K562 (cell line): ENCODE results near the gene CACYBP. TPM values are rescaled to one million over a fixed set of nuclear protein-coding genes. Genes with fewer than 3 reads are reported as not detected.

ENCODE experiments used
- AFF4 ChIP-seq: sonication (generic); formaldehyde crosslinking; IDR thresholded peaks from 2 replicates; pipeline ENCODE4 v1.8.0; 2023; ENCODE audit warnings: mild to moderate bottlenecking, missing genetic modification reagents
- CBFB ChIP-seq: sonication (generic); formaldehyde crosslinking; IDR thresholded peaks from 2 replicates; pipeline ENCODE4 v1.4.0; 2020; ENCODE audit warnings: mild to moderate bottlenecking, missing genetic modification reagents
- ETV5 ChIP-seq: sonication (generic); formaldehyde crosslinking; IDR thresholded peaks from 2 replicates; pipeline ENCODE4 v1.4.0; 2020; ENCODE audit warnings: low read depth, mild to moderate bottlenecking, missing genetic modification reagents
- HMGN3 ChIP-seq: IDR thresholded peaks from 2 replicates; pipeline ENCODE4 v1.6.1; 2011; ENCODE audit warnings: borderline replicate concordance, low read depth, mild to moderate bottlenecking, mixed read lengths, low read length; ENCODE audit not compliant: insufficient read length; ENCODE audit errors: extremely low read depth
- KDM1A ChIP-seq, 2 experiments: fragments of 450-650 bp; IDR thresholded peaks; 2 replicates each; pipeline ENCODE4 v1.6.1; 2016; ENCODE audit warnings: mild to moderate bottlenecking in 2 of 2
- NFIC ChIP-seq: fragments of 450-650 bp; IDR thresholded peaks from 2 replicates; pipeline ENCODE4 v1.6.1; 2017; ENCODE audit warnings: mild to moderate bottlenecking, inconsistent platforms
- PATZ1 ChIP-seq: fragments of 250-450 bp; sonication (Bioruptor Pico); IDR thresholded peaks from 2 replicates; pipeline ENCODE4 v1.5.0; 2020; ENCODE audit warnings: mild to moderate bottlenecking, borderline replicate concordance
- PHTF2 ChIP-seq: fragments of 250-450 bp; sonication (Bioruptor Pico); IDR thresholded peaks from 2 replicates; pipeline ENCODE4 v1.5.0; 2021; ENCODE audit warnings: mild to moderate bottlenecking
- POLR2G ChIP-seq: fragments of 200-400 bp; formaldehyde crosslinking; IDR thresholded peaks from 2 replicates; pipeline ENCODE4 v1.6.1; 2017; ENCODE audit warnings: low read depth, mild to moderate bottlenecking, antibody characterized with exemption, low read length, moderate library complexity
- SIN3A ChIP-seq, 2 experiments: fragments of 150-350 bp in 1 of 2; IDR thresholded peaks; 2 replicates each; pipeline ENCODE4 v1.6.1; 2011 to 2016; ENCODE audit warnings: borderline replicate concordance in 2 of 2, low read depth in 2 of 2, low read length in 2 of 2, mild to moderate bottlenecking in 2 of 2, moderate library complexity in 2 of 2; ENCODE audit not compliant: control insufficient read depth in 1 of 2
- SMARCE1 ChIP-seq: fragments of 450-650 bp; IDR thresholded peaks from 2 replicates; pipeline ENCODE4 v1.7.1; 2016; ENCODE audit warnings: mild to moderate bottlenecking
- ZBED1 ChIP-seq: IDR thresholded peaks from 2 replicates; pipeline ENCODE4 v1.6.1; 2014
- ZBTB7A ChIP-seq: IDR thresholded peaks from 2 replicates; pipeline ENCODE4 v1.6.1; 2011; ENCODE audit warnings: low read depth, mild to moderate bottlenecking, low read length, moderate library complexity, borderline replicate concordance; ENCODE audit not compliant: control insufficient read depth
- ZC3H4 ChIP-seq: sonication (generic); formaldehyde crosslinking; IDR thresholded peaks from 2 replicates; pipeline ENCODE4 v1.9.0; 2021; ENCODE audit warnings: missing genetic modification reagents, borderline replicate concordance
- polyA plus RNA-seq, 8 experiments: library from polyadenylated mRNA; depleted of rRNA in 4 of 8; stranded (reverse) in 5 of 8; unstranded in 3 of 8; fragments of >200 nt; fragmentation: Nextera tagmentation in 2 of 8; fragmentation: Illumina TruSeq in 1 of 8; extraction: Ambion mirVana in 2 of 8; extraction: Trizol in 1 of 8; gene quantifications; 2 replicates each; pipeline versions ENCODE4 v1.2.1 to v1.2.3, GENCODE V29; 2011 to 2014; ENCODE audit warnings: inconsistent platforms in 1 of 8, missing spikeins in 1 of 8
- total RNA-seq, 7 experiments: library from RNA; depleted of rRNA in 6 of 7; stranded (reverse); fragments of >200 nt in 6 of 7; fragmentation: Illumina TruSeq in 2 of 7; extraction: Trizol in 2 of 7; gene quantifications; 2 replicates each; pipeline versions ENCODE4 v1.2.1 to v1.2.3, GENCODE V29; 2011 to 2021; ENCODE audit warnings: low replicate concordance in 1 of 7
- TF ChIP-seq, protein P1 (sequence below), 3 experiments: IDR thresholded peaks in 2 of 3; conservative IDR thresholded peaks in 1 of 3; 2 replicates each; pipeline ENCODE4 v1.5.1; 2011 to 2012; ENCODE audit warnings: low read length in 3 of 3, mild to moderate bottlenecking in 3 of 3, control low read depth in 2 of 3, improper control_type of control experiment in 1 of 3, inconsistent platforms in 1 of 3, low read depth in 1 of 3, mixed read lengths in 1 of 3, moderate library complexity in 1 of 3; ENCODE audit not compliant: insufficient read depth in 2 of 3

CACYBP gene
- total and polyA plus RNA-seq, 9 of the 15 experiments (the other 6 are each of a cell fraction or from before 2014, with no cell fraction given) = 147 to 1,576 (median 488) TPM

DNA sequence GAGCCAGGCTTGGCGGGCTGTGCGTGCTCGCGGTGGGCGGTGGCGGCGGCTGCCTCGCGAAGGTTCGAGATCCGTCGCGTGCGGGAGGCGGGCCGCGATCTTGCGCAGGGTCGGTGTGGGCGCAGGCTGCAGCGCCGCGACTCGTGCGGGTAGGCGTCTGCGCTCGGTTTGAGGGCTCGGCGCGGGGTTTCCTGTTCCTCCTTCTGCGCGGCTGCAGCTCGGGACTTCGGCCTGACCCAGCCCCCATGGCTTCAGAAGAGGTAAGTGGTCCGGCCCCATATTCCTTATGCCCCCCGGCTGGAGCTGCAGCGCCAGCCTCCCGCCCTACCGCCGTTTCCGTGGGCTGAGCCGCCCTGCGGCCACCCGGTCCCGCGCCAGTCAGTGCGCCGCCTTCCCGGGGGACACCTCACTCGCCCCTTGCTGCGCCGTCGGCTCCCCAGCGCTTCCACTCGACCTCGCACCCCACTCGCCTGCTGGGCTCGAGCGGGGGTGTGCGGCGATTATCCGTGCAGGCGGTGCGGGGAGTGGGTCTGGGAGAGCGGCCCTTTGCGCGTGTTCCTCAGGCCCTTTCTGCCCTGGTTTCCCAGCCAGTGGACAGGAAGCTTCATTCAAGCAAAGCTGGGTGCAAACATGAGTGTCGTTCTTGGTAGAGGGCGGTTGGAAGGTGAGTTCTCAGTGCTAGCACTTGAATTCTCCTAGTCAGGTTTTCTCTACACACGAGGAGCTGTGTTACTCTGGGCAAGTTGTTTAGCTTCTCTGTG lies at the start of gene CACYBP (continued):
- TF ChIP-seq AFF4 (CRISPR knock-in tag) (peak; percentile 65), SMARCE1 (0 out of 2 replicates have a peak, but pooled peaks have one; percentile 16), ETV5 (CRISPR knock-in tag) (peak; percentile 79), ZC3H4 (CRISPR knock-in tag) (peak; percentile 97; the same call in 1 of the 2 replicates), SIN3A (IDR thresholded peaks at IDR 0.05; ENCODE audit: borderline replicate concordance in 2 of 2, control insufficient read depth in 1 of 2, low read depth in 2 of 2, low read length in 2 of 2) (peak; percentile 20 to 90; a peak in 2 of 4 replicates), ZBTB7A (peak; percentile 81; the same call in 1 of the 2 replicates), KDM1A (IDR thresholded peaks at IDR 0.05) (peak in 1 of 2 experiments; percentile 58; a peak in 1 of 4 replicates), PHTF2 (0 out of 2 replicates have a peak, but pooled peaks have one; percentile 3), NFIC (peak; percentile 13; the same call in 1 of the 2 replicates), ZBED1 (0 out of 2 replicates have a peak, but pooled peaks have one; percentile 16), PATZ1 (CRISPR knock-in tag) (no peak), POLR2G (peak; percentile 90), HMGN3 (peak; percentile 92), CBFB (CRISPR knock-in tag) (0 out of 2 replicates have a peak, but pooled peaks have one; percentile 51)
- TF ChIP-seq, protein P1, sequence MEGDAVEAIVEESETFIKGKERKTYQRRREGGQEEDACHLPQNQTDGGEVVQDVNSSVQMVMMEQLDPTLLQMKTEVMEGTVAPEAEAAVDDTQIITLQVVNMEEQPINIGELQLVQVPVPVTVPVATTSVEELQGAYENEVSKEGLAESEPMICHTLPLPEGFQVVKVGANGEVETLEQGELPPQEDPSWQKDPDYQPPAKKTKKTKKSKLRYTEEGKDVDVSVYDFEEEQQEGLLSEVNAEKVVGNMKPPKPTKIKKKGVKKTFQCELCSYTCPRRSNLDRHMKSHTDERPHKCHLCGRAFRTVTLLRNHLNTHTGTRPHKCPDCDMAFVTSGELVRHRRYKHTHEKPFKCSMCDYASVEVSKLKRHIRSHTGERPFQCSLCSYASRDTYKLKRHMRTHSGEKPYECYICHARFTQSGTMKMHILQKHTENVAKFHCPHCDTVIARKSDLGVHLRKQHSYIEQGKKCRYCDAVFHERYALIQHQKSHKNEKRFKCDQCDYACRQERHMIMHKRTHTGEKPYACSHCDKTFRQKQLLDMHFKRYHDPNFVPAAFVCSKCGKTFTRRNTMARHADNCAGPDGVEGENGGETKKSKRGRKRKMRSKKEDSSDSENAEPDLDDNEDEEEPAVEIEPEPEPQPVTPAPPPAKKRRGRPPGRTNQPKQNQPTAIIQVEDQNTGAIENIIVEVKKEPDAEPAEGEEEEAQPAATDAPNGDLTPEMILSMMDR (IDR thresholded peaks at IDR 0.05 in 2 of 3, conservative IDR thresholded peaks at IDR 0.05 in 1 of 3; ENCODE audit: insufficient read depth in 2 of 3, low read depth in 1 of 3, low read length in 3 of 3) = peak in 2 of 3 experiments; percentile 4 to 11; a peak in 2 of 6 replicates
